Esophagus (tissue), 2 donors: ENCODE results near the gene AATK. TPM values are rescaled to one million over a fixed set of nuclear protein-coding genes. Genes with fewer than 3 reads are reported as not detected.

Experiments used
- H3K27ac ChIP-seq, 2 donors: one replicate each; pipeline ENCODE4 v1.5.1; 2013; ENCODE audit warnings: low read depth in 2 of 2, mild to moderate bottlenecking in 2 of 2, inconsistent platforms in 1 of 2, low read length in 1 of 2, moderate library complexity in 1 of 2
- H3K27me3 ChIP-seq, 2 donors: one replicate each; pipeline ENCODE4 v1.6.1; 2013; ENCODE audit warnings: low read length in 2 of 2, control low read depth in 1 of 2, mild to moderate bottlenecking in 1 of 2; ENCODE audit not compliant: insufficient read depth in 2 of 2, control insufficient read depth in 1 of 2
- H3K36me3 ChIP-seq, 2 donors: one replicate each; pipeline ENCODE4 v1.6.1; 2013; ENCODE audit warnings: low read length in 1 of 2; ENCODE audit not compliant: control insufficient read depth in 2 of 2, insufficient read depth in 2 of 2
- H3K4me1 ChIP-seq, 2 donors: one replicate each; pipeline ENCODE4 v1.6.1; 2013; ENCODE audit warnings: low read length in 1 of 2; ENCODE audit not compliant: control insufficient read depth in 2 of 2, insufficient read depth in 2 of 2
- H3K4me3 ChIP-seq, 2 donors: one replicate each; pipeline ENCODE4 v1.5.1; 2013; ENCODE audit warnings: low read length in 2 of 2, mild to moderate bottlenecking in 2 of 2, low read depth in 1 of 2, moderate library complexity in 1 of 2
- H3K9me3 ChIP-seq, 2 donors: one replicate each; pipeline ENCODE4 v1.6.1; 2013; ENCODE audit warnings: mild to moderate bottlenecking in 2 of 2, low read depth in 1 of 2, low read length in 1 of 2, moderate library complexity in 1 of 2; ENCODE audit not compliant: control insufficient read depth in 2 of 2, insufficient read depth in 1 of 2
- WGBS, 2 donors: extraction: QIAGEN DNeasy Blood & Tissue Kit; methylation state at CpG; one replicate each; pipeline ENCODE4 v1.1.7; 2013; 5-methylcytosine and 5-hydroxymethylcytosine counted together
- polyA plus RNA-seq, 2 donors: library from polyadenylated mRNA; stranded (reverse); fragments of 200-250 nt; gene quantifications; one replicate each; pipeline ENCODE4 v1.2.3, GENCODE V29; 2013
- donor health status: healthy with polysubstance abuse.
- donor health status: Bipolar disorder and iron deficiency.

The AATK gene
- polyA plus RNA-seq, 2 donors = 1.1 to 1.2 TPM

- H3K9me3 ChIP-seq = peaks cover 0 to 2% of the 10 kb centered on the region in 2 donors
- no peak overlapping the region for H3K27ac ChIP-seq
- no peak overlapping the region for H3K4me3 ChIP-seq
- H3K4me1 ChIP-seq = peaks cover 0 to 7% of the 10 kb centered on the region in 2 donors
- peaks cover 0 to 11% of the 10 kb centered on the region in 2 donors for H3K27me3 ChIP-seq
- WGBS, 2 donors = 33 to 34% methylated on average over 18 to 19 of the region's 19 CpGs
- no peaks in the 10 kb centered on the region for H3K36me3 ChIP-seq
These were observed 1.4 kb downstream of the AATK start for GRCh38 chr17:81164371-81165245.

- Histone ChIP-seq H3K27me3 (peaks cover 0 to 11% of the 10 kb centered on the region in 2 donors), H3K36me3 (no peaks in the 10 kb centered on the region), H3K4me1 (peaks cover 0 to 7% of the 10 kb centered on the region in 2 donors), H3K9me3 (no peaks in the 10 kb centered on the region), H3K4me3 (no peak overlapping the region), H3K27ac (no peak overlapping the region)
- 79 to 82% methylated on average over 15 of the region's 15 CpGs for WGBS, 2 donors
These were observed 2.2 kb downstream of the AATK start for GRCh38 chr17:81163703-81164370.

GRCh38 chr17:81163051-81163695, 2.8 kb downstream of the AATK start:
- Histone ChIP-seq H3K27ac (no peak overlapping the region), H3K4me1 (peaks cover 0 to 7% of the 10 kb centered on the region in 2 donors), H3K9me3 (no peaks in the 10 kb centered on the region), H3K36me3 (no peaks in the 10 kb centered on the region), H3K27me3 (peaks cover 0 to 11% of the 10 kb centered on the region in 2 donors), H3K4me3 (no peak overlapping the region)
- WGBS, 2 donors = 73 to 83% methylated on average over 16 to 19 of the region's 19 CpGs

- Histone ChIP-seq H3K27ac (no peak overlapping the region), H3K4me3 (no peak overlapping the region), H3K9me3 (no peaks in the 10 kb centered on the region), H3K4me1 (peaks cover 0 to 7% of the 10 kb centered on the region in 2 donors), H3K27me3 (peaks cover 0 to 11% of the 10 kb centered on the region in 2 donors), H3K36me3 (no peaks in the 10 kb centered on the region)
- WGBS, 2 donors = 75 to 82% methylated on average over 11 of the region's 11 CpGs
These were observed 3.5 kb downstream of the AATK start for GRCh38 chr17:81162491-81162890.

GRCh38 chr17:81161972-81162371, 4.0 kb downstream of the AATK start:
- Histone ChIP-seq H3K4me3 (no peak overlapping the region), H3K36me3 (no peaks in the 10 kb centered on the region), H3K27me3 (peaks cover 0 to 11% of the 10 kb centered on the region in 2 donors), H3K9me3 (no peaks in the 10 kb centered on the region), H3K27ac (no peak overlapping the region), H3K4me1 (peaks cover 0 to 7% of the 10 kb centered on the region in 2 donors)
- 83 to 84% methylated on average over 15 to 16 of the region's 16 CpGs for WGBS, 2 donors

GRCh38 chr17:81161536-81161935, 4.5 kb downstream of the AATK start:
- Histone ChIP-seq H3K4me3 (no peak overlapping the region), H3K36me3 (no peaks in the 10 kb centered on the region), H3K4me1 (peaks cover 0 to 7% of the 10 kb centered on the region in 2 donors), H3K27me3 (peaks cover 0 to 10% of the 10 kb centered on the region in 2 donors), H3K9me3 (no peaks in the 10 kb centered on the region), H3K27ac (no peak overlapping the region)
- WGBS, 2 donors = 91 to 92% methylated on average over 13 to 15 of the region's 15 CpGs

- 62 to 71% methylated on average over 32 of the region's 32 CpGs for WGBS, 2 donors
- Histone ChIP-seq H3K27ac (no peak overlapping the region), H3K27me3 (peaks cover 0 to 8% of the 10 kb centered on the region in 2 donors), H3K4me3 (no peak overlapping the region), H3K4me1 (peaks cover 0 to 7% of the 10 kb centered on the region in 2 donors), H3K9me3 (no peaks in the 10 kb centered on the region), H3K36me3 (no peaks in the 10 kb centered on the region)
These were observed 5.1 kb downstream of the AATK start for GRCh38 chr17:81160747-81161453.

- no peak overlapping the region for H3K4me3 ChIP-seq
- peaks cover 0 to 2% of the 10 kb centered on the region in 2 donors for H3K4me1 ChIP-seq
These were observed 5.7 kb downstream of the AATK start for GRCh38 chr17:81160306-81160705.

More at GRCh38 chr17:81160306-81160705, 5.7 kb downstream of the AATK start:
- no peaks in the 10 kb centered on the region for H3K36me3 ChIP-seq
- no peaks in the 10 kb centered on the region for H3K9me3 ChIP-seq
- WGBS, 2 donors = 43 to 49% methylated on average over 28 of the region's 28 CpGs
- no peak overlapping the region for H3K27ac ChIP-seq
- peaks cover 0 to 4% of the 10 kb centered on the region in 2 donors for H3K27me3 ChIP-seq
